Measurements from ENCODE around the gene PLD2.
A peak's percentile ranks its signal among the peaks of the same experiment; 100 is the strongest.
"Not testable (repeated sequence)": the region's sequence is repeated elsewhere in the genome, so short reads cannot be mapped to it uniquely, and the experiment has no call there.

The PLD2 gene

DNA sequence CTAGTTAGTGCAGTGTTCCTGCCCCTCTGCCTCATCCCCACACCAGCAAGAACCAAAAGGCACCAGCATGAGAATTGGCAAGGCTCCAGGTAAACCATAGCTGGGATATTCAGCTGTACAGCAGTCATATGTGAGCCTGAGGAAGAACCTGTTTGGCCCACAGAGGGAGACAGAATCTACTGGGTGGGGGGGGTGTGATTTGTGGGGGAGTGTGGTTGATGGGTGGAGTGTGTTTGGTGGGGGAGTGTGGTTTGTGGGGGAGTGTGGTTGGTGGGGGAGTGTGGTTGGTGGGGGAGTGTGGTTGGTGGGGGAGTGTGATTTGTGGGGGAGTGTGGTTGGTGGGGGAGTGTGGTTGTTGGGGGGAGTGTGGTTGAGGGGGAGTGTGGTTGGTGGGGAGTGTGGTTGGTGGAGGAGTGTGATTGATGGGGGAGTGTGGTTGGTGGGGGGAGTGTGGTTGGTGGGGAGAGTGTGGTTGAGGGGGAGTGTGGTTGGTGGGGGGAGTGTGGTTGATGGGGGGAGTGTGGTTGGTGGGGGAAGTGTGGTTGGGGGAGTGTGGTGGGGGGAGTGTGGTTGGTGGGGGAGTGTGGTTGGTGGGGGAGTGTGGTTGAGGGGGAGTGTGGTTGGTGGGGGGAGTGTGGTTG, 45.7 kb downstream of the PLD2 start:
- H3K4me1 ChIP-seq (ENCODE audit: insufficient read depth, insufficient read length): peaks cover 13% of the 10 kb centered on the region
- no peaks in the 10 kb centered on the region for H3K27me3 ChIP-seq (ENCODE audit: insufficient read depth, insufficient read length)
- peaks cover 4% of the 10 kb centered on the region for H3K36me3 ChIP-seq (ENCODE audit: insufficient read depth, insufficient read length, low read length)
- TF ChIP-seq SUZ12 (IDR thresholded peaks at IDR 0.05; ENCODE audit: extremely low read depth, insufficient read depth, insufficient read length): no peak
- no peak for DNase-seq (ENCODE audit: low read depth, low spot score)
- no peak overlapping the region for H3K4me3 ChIP-seq (ENCODE audit: insufficient read length, low read depth)
- no peak overlapping the region for H3K9ac ChIP-seq (ENCODE audit: insufficient read length, low read depth)
- no peaks in the 10 kb centered on the region for H3K9me3 ChIP-seq (ENCODE audit: insufficient read depth, low read length)

DNA sequence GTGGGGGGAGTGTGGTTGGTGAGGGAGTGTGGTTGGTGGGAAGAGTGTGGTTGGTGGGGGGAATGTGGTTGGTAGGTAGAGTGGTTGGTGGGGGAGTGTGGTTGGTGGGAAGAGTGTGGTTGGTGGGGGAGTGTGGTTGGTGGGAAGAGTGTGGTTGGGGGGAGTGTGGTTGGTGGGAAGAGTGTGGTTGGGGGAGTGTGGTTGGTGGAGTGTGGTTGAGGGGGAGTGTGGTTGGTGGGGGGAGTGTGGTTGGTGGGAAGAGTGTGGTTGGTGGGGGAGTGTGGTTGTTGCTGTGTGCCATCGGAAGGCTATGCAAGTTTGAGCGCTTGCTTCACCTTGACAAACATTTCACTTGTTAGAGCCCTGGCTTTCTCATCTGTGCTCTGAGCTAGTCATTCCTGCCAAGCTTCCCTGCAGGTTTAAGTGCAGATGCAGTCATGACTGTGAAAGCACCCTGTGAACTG, 46.3 kb downstream of the PLD2 start:
- Histone ChIP-seq H3K9ac (ENCODE audit: insufficient read length, low read depth) (no peak overlapping the region), H3K36me3 (ENCODE audit: insufficient read depth, insufficient read length, low read length) (peaks cover 4% of the 10 kb centered on the region), H3K4me3 (ENCODE audit: insufficient read length, low read depth) (no peak overlapping the region), H3K4me1 (ENCODE audit: insufficient read depth, insufficient read length) (peaks cover 15% of the 10 kb centered on the region), H3K9me3 (ENCODE audit: insufficient read depth, low read length) (no peaks in the 10 kb centered on the region), H3K27me3 (ENCODE audit: insufficient read depth, insufficient read length) (no peaks in the 10 kb centered on the region)
- no peak for DNase-seq (ENCODE audit: low read depth, low spot score)
- TF ChIP-seq YY1 (IDR thresholded peaks at IDR 0.05; ENCODE audit: insufficient read depth, insufficient read length) (no peak), ZNF274 (IDR thresholded peaks at IDR 0.05; ENCODE audit: low read depth, low read length) (no peak), SUZ12 (IDR thresholded peaks at IDR 0.05; ENCODE audit: extremely low read depth, insufficient read depth, insufficient read length) (no peak)

DNA sequence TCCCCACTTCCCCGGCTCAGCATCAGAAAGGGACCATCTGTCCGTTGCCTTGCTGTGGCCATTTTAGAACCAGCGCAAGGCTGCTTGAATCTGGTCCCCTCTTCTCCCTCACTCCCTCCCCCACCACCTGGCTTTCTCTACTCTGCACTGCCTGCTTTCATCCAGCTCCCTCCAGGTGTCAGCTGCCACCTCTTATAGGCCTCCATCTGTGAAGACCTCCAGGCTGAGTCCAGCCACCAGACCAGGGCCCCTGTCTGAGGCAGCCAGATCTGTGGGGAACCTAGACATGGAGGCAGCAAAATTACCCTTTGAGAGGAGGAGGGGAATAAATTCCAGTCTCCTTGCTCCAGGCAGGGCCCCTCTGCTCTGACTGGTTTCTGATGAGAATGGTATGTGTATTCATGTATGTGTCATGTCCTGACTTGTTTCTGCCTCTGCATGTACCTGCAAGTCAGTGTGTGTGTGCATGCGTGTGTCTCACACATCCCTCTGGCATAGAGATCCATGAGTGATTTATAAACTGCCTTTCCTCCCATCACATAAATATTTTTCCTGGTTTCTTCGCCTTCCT, 47.2 kb downstream of the PLD2 start:
- Histone ChIP-seq H3K9ac (ENCODE audit: insufficient read length, low read depth) (no peak overlapping the region), H3K9me3 (ENCODE audit: insufficient read depth, low read length) (no peaks in the 10 kb centered on the region), H3K4me1 (ENCODE audit: insufficient read depth, insufficient read length) (peaks cover 15% of the 10 kb centered on the region), H3K36me3 (ENCODE audit: insufficient read depth, insufficient read length, low read length) (peaks cover 4% of the 10 kb centered on the region), H3K27me3 (ENCODE audit: insufficient read depth, insufficient read length) (no peaks in the 10 kb centered on the region), H3K4me3 (ENCODE audit: insufficient read length, low read depth) (no peak overlapping the region)
- DNase-seq (ENCODE audit: low read depth, low spot score): no peak
- no peak for TF ChIP-seq YY1 (IDR thresholded peaks at IDR 0.05; ENCODE audit: insufficient read depth, insufficient read length)
- no peak for TF ChIP-seq SUZ12 (IDR thresholded peaks at IDR 0.05; ENCODE audit: extremely low read depth, insufficient read depth, insufficient read length)

DNA sequence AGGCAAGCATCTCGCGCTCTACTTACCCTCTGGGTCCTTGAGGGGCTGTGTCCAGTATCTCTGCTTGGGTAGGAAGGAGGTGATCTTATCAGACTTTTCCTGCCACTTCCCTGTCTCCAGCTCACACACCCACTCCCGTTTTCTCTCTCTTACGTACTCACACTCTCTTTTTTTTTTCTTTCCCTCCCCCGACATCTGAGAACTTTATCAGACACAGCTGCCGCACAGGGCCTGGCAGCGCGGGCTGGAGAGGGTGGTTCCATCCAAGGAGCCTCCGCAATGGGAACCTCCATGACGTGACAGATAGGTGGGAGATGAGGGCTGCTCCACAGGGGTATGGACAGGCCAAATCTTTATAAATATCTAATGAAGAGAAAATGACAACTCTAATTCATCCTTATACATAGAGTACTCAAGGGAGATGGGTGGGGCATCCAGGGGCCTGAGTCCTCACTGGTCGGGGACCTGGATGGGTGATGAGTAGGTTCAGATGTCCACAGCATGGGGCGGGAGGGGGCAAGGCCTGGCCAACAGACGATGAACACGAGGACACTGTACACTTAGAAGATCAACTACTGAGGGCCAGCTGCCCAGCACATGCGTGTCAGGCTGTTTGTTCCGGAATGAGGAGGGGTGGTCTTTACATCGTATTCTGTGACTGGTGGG, 49.5 kb downstream of the PLD2 start:
- Histone ChIP-seq H3K27me3 (ENCODE audit: insufficient read depth, insufficient read length) (no peaks in the 10 kb centered on the region), H3K4me1 (ENCODE audit: insufficient read depth, insufficient read length) (peaks cover 20% of the 10 kb centered on the region), H3K4me3 (ENCODE audit: insufficient read length, low read depth) (no peak overlapping the region), H3K9ac (ENCODE audit: insufficient read length, low read depth) (no peak overlapping the region), H3K36me3 (ENCODE audit: insufficient read depth, insufficient read length, low read length) (peaks cover 12% of the 10 kb centered on the region), H3K9me3 (ENCODE audit: insufficient read depth, low read length) (no peaks in the 10 kb centered on the region)
- TF ChIP-seq SUZ12 (IDR thresholded peaks at IDR 0.05; ENCODE audit: extremely low read depth, insufficient read depth, insufficient read length) (no peak), YY1 (IDR thresholded peaks at IDR 0.05; ENCODE audit: insufficient read depth, insufficient read length) (no peak), ZNF274 (IDR thresholded peaks at IDR 0.05; ENCODE audit: low read depth, low read length) (no peak)
- no peak for DNase-seq (ENCODE audit: low read depth, low spot score)

DNA sequence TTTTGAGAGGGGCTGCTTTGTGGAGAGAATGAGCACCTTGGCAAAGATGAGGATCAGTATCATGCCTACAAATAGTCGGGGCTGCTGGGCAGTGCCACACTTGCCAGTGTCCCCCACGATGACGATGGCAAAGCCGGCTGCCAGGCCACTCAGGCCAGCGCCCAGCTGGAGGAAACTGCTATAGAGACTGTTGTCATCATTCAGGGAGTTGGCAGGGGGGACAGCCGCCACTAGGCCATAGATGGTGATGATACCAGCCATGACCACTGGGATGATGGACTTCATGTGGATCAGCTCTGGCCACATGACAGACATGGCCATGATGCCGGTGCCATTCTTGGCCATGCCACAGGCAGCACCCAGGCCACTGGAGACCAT, 50.0 kb downstream of the PLD2 start:
- no peak overlapping the region for H3K9ac ChIP-seq (ENCODE audit: insufficient read length, low read depth)
- peaks cover 21% of the 10 kb centered on the region for H3K4me1 ChIP-seq (ENCODE audit: insufficient read depth, insufficient read length)
- peaks cover 12% of the 10 kb centered on the region for H3K36me3 ChIP-seq (ENCODE audit: insufficient read depth, insufficient read length, low read length)
- no peak overlapping the region for H3K4me3 ChIP-seq (ENCODE audit: insufficient read length, low read depth)
- no peak for DNase-seq (ENCODE audit: low read depth, low spot score)
- H3K27me3 ChIP-seq (ENCODE audit: insufficient read depth, insufficient read length): no peaks in the 10 kb centered on the region
- no peaks in the 10 kb centered on the region for H3K9me3 ChIP-seq (ENCODE audit: insufficient read depth, low read length)
- TF ChIP-seq SUZ12 (IDR thresholded peaks at IDR 0.05; ENCODE audit: extremely low read depth, insufficient read depth, insufficient read length) (no peak), ZNF274 (IDR thresholded peaks at IDR 0.05; ENCODE audit: low read depth, low read length) (no peak), YY1 (IDR thresholded peaks at IDR 0.05; ENCODE audit: insufficient read depth, insufficient read length) (no peak)

DNA sequence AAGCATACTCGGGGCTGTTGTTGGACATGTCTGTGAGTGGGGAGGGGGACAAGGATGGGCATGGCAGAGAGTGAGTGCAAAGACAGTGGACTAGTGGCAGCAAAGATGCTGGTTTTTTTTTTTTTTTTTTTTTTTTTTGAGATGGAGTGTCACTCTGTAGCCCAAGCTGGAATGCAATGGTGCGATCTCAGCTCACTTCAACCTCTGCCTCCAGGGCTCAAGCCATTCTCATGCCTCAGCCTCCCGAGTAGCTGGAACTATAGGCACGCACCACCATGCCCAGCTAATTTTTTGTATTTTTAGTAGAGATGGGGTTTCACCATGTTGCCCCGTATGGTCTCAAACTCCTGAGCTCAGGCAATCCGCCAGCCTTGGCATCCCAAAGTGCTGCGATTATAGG, 50.4 kb downstream of the PLD2 start:
- H3K9ac ChIP-seq (ENCODE audit: insufficient read length, low read depth); DNase-seq (ENCODE audit: low read depth, low spot score); H3K4me3 ChIP-seq (ENCODE audit: insufficient read length, low read depth); H3K27me3 ChIP-seq (ENCODE audit: insufficient read depth, insufficient read length); H3K9me3 ChIP-seq (ENCODE audit: insufficient read depth, low read length): not testable (repeated sequence)
- peaks cover 12% of the 10 kb centered on the region for H3K36me3 ChIP-seq (ENCODE audit: insufficient read depth, insufficient read length, low read length)
- peaks cover 23% of the 10 kb centered on the region for H3K4me1 ChIP-seq (ENCODE audit: insufficient read depth, insufficient read length)

DNA sequence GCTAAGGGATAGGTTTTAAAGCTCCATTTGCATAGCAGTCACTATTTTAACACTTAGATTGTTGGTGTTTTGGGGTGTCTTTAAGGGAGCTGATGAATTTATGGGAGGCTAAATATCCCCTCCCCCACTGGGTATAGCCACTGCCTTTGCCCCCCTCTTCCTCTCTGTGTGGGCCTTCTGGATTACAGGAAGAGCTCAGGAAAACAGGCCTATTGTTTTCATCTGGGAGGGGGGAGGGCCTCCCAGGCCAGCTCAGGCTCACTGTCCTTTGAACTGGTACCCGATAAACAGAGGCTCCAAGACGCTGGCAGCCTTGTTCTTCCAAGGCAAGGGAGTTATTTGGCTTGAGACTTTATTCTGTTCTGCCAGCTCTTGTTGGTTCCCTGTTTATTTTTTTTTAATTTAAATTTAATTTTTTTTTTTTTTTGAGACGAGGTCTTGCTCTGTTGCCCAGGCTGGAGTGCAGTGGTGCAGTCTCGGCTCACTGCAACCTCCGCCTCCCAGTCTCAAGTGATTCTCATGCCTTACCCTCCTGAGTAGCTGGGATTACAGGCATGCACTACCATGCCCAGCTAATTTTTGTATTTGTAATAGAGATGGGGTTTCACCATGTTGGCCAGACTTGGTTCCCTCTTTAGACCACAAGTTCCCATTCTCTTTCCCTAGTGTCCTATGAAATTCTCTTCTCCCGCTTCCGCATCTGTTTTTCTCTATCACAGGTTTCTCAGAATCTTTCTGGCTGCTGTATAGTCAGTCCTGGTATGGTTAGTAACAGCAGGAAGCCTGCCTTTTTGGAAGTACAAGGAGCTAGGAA, 51.3 kb downstream of the PLD2 start:
- peak; percentile 49 for DNase-seq (ENCODE audit: low read depth, low spot score)
- Histone ChIP-seq H3K4me3 (ENCODE audit: insufficient read length, low read depth) (no peak overlapping the region), H3K27me3 (ENCODE audit: insufficient read depth, insufficient read length) (no peaks in the 10 kb centered on the region), H3K9me3 (ENCODE audit: insufficient read depth, low read length) (no peaks in the 10 kb centered on the region), H3K36me3 (ENCODE audit: insufficient read depth, insufficient read length, low read length) (peaks cover 12% of the 10 kb centered on the region), H3K9ac (ENCODE audit: insufficient read length, low read depth) (peak overlapping the region; percentile 32), H3K4me1 (ENCODE audit: insufficient read depth, insufficient read length) (peaks cover 23% of the 10 kb centered on the region)
- no peak for TF ChIP-seq YY1 (IDR thresholded peaks at IDR 0.05; ENCODE audit: insufficient read depth, insufficient read length)
- no peak for TF ChIP-seq SUZ12 (IDR thresholded peaks at IDR 0.05; ENCODE audit: extremely low read depth, insufficient read depth, insufficient read length)
- no peak for TF ChIP-seq ZNF274 (IDR thresholded peaks at IDR 0.05; ENCODE audit: low read depth, low read length)
